Left colon (tissue), 2 donors: ENCODE data around the gene KRTAP20-1. TPM values are rescaled to one million over a fixed set of nuclear protein-coding genes. Genes with fewer than 3 reads are reported as not detected.

Source experiments
- ATAC-seq: fragments of 200-7000 bp; cut with Tn5 transposase; one replicate; pipeline ENCODE4 v1.9.1; 2020; ENCODE audit warnings: mild to moderate bottlenecking, moderate library complexity
- DNase-seq, 2 donors: peaks; one replicate each; pipeline ENCODE4 v3.0.0-alpha.2; 2020
- intact Hi-C, 2 donors: fragments of 100-400 bp; cut with DNase I in 1 of 2; cut with micrococcal nuclease in 1 of 2; formaldehyde crosslinking; loops; one replicate each; pipeline versions ENCODE4 v1.11.2 to v1.14.0; 2022; cut with DNase I, micrococcal nuclease
- long read RNA-seq: library from polyadenylated mRNA; unstranded; transcript quantifications from one replicate; pipeline ENCODE4 v2.0.0, GENCODE V29; 2021
- total RNA-seq, 2 donors: library from RNA; stranded (reverse); fragmentation: NEBNext Ultra II Directional; extraction: Animal tissue kit (Norgen Biotek cat#: 25700); gene quantifications; one replicate each; pipeline ENCODE4 v1.2.1, GENCODE V29; 2021
- donor health status: DM: no; HTN: no; CAD: no.
- donor health status: DM: yes; HTN: yes; CAD: no.

Gene KRTAP20-1
- not detected for total RNA-seq
- long read RNA-seq: 0 reads

DNA sequence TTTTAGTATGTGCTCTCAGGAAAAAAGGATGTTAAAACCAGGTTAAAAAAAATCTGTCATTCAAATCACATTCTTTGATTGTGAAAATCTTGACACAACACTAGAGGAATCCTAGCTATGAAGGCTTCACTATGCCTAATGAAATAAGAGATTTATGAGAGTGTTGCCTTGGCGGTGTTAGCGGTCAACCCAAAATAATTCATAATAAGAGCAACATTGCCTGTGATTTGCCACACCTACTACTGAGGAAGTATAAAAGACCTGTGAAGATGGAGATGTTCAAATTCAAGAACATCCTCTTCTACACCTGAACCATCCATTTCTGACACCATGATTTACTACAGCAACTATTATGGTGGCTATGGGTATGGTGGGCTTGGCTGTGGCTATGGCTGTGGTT is at the start of gene KRTAP20-1:
TSS of gene KRTAP20-1 (plus strand) at position 301 of the 400 bp plus-strand sequence. CDS start at position 331, 30 bp downstream.
- ATAC-seq (no peak), DNase-seq (no peak)
- intact Hi-C loops: no loop called here

GRCh38 chr21:30567617-30568016 is 48.6 kb upstream of the KRTAP20-1 start:
- ATAC-seq: no peak
- intact Hi-C loops: no loop called here
- no peak for DNase-seq

DNA sequence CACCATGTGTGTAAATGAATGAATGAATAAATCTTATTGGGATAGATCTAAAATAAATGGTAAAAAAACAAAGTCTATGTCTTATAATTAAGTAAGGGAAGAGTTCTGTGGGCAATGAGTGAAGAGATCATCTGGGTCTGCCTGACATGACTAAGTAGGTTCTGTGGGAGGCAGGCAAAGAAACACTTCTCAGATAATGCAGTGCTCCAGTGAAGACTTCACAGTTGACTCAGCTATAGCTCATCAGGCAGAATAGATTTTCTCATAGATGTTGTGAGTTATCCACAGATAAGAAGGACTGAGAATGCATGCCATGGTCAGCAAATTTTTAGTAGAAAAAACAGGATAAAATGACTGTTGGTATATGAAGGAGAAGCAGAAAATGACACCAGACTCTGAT is 38.5 kb upstream of the KRTAP20-1 start:
- ATAC-seq (no peak), DNase-seq (no peak)
- intact Hi-C loops: no loop called here

GRCh38 chr21:30579346-30579745 is 36.9 kb upstream of the KRTAP20-1 start:
- no peak for DNase-seq
- intact Hi-C loops: no loop called here
- ATAC-seq: no peak

DNA sequence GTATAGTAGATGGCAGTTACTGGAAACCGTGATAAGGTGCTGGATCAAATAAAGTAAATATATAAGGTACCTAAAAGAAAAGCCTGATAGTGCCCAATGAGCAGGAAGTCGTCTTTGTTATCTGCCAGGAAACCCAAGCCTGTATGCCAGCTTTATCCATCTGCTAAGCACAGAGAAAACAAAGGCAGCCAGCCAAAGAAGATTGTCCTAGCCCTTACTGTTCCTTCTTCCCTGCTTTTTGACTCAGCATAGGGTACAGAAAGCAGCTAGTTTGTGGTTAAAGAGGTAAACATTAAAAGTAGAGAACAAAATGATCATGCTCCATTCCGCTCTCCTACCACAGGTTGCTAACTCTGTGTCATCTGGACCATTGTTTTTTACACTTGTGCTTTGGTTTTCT is 36.1 kb upstream of the KRTAP20-1 start:
- ATAC-seq (no peak), DNase-seq (no peak)
- intact Hi-C loops: no loop called here

DNA sequence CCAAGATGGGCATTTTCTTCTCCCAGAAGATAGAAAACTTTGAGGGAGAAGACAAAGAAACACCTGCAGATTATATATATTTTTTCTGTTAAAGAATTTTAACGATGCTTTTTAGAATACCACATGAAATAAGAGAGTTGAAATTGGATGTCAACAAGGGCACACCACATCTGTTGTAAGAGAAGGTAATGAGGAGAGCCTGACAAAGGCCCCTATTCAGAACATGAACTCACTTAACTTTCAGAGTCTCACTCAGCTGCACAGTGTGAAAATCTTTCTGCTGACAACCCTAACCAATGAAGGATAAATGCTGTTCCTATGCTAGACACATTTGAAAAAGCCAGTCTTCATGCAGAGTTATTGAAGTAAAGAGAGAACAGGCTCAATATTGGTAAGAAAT is 33.4 kb upstream of the KRTAP20-1 start:
- no peak for DNase-seq
- intact Hi-C loops: no loop called here
- no peak for ATAC-seq

DNA sequence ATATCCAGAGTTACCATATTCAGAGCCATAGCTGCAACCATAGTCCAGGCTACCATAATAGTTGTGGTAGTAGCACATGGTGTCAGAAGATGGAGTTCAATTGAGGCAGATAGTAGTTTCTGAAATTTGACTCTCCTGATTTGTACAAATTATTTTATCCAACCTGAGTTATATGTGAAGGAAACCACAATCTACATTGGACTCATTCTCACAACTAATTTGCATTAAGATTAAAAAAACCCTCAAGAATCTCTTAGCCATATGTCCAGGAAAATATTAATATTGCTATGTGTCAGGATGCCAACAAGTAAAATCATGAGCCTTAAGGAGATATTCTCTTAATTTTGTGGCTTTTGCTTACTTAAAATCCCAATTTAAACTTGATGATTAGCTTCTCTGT is 25.9 kb upstream of the KRTAP20-1 start, which contains the start of gene KRTAP22-2:
TSS of gene KRTAP22-2 (minus strand) at position 101 of the 400 bp plus-strand sequence.
- intact Hi-C loops: no loop called here
- ATAC-seq: no peak
- DNase-seq: no peak

- DNase-seq: no peak
- ATAC-seq: no peak
- intact Hi-C loops: no loop called here
Observed at GRCh38 chr21:30592140-30592539, 24.1 kb upstream of the KRTAP20-1 start, which contains the start of gene KRTAP6-3. Gene KRTAP6-3, plus strand, starts transcription at chr21:30592440. Its CDS starts 6 bp downstream, at chr21:30592446.

DNA sequence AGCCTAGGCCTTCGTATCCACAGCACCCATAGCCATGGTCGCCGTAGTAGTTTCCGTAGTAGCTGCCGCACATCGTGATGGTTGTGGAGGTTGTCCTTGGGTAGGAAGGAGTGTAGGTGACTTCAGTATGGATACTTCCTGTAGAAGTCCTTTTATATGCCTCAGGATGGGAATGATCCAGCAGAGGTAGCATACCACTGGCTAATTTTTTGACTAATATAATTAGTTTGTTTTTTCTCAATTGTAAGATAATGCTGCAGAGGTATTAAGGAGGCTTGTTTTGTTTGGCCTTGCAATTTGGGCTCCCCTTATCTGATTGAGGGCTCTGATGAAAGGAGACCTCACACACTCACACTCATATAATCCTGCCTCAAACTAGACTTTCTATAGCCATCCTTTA is 17.4 kb upstream of the KRTAP20-1 start, which contains the start of gene KRTAP6-2:
TSS of gene KRTAP6-2 (minus strand) at position 101 of the 400 bp plus-strand sequence. CDS start at position 73, 28 bp downstream.
- DNase-seq: no peak
- intact Hi-C loops: no loop called here
- ATAC-seq: no peak

DNA sequence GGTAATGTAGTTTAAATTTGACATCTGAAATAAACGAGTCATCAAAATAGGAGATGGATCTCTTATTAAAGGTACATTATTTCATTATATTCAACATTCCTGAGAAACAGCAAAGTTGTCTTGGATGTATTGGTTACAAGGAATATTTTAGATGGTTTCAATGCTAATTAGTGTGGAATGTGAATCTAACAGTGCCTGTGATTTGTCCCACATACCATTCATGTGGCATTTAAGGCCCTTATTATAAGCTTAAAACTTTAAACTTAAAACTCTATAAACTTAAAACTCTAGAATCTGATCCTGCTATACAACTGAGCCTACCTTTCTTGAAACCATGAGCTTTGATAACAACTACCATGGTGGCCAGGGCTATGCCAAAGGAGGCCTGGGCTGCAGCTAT is 15.4 kb upstream of the KRTAP20-1 start, which contains the start of gene KRTAP22-1:
TSS of gene KRTAP22-1 (plus strand) at position 301 of the 400 bp plus-strand sequence.
- no peak for ATAC-seq
- intact Hi-C loops: no loop called here
- no peak for DNase-seq

DNA sequence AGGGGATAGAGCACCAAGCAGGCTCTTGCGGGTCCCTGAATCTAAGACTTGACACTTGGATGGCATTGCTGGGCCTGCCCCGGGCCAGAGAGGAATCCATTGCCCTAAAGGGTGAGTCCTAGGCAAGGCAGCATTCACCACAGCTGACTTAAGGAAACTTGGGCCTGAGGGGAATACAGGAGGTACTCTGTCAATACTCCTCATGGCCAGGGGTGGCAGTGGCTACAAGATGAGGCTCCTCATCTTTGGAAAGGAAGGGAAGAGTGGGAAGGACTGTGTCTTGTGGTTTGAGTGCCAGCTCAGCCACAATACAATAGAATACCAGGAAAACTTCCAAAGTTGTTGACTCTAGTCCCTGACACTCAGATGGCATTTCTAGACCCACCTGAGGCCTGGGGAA is 10.3 kb upstream of the KRTAP20-1 start:
- DNase-seq (no peak), ATAC-seq (no peak)
- intact Hi-C loops: no loop called here

GRCh38 chr21:30612132-30612531 is 4.1 kb upstream of the KRTAP20-1 start:
- DNase-seq (no peak), ATAC-seq (no peak)
- intact Hi-C loops: no loop called here

DNA sequence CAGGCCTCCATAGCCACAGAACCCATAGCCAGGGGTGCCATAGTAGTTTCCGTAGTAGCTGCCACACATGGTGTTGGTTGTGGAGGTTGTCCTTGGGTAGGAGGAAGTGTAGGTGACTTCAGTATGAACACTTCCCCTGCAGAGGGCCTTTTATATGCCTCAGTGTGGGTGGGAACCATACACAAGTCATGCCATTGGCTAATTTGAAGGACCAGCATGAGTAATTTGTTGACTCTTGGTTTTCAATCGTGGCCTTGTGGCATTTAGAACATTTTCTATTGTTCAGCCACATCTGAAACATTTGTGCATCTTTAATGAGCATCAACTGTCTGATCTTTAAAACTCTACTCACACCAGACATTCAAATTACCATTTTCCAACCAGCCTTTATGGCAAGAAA is 2.4 kb upstream of the KRTAP20-1 start, which contains the start of gene KRTAP6-1:
TSS of gene KRTAP6-1 (minus strand) at position 95 of the 400 bp plus-strand sequence. CDS start at position 69, 26 bp downstream.
- no peak for ATAC-seq
- intact Hi-C loops: no loop called here
- DNase-seq: no peak

DNA sequence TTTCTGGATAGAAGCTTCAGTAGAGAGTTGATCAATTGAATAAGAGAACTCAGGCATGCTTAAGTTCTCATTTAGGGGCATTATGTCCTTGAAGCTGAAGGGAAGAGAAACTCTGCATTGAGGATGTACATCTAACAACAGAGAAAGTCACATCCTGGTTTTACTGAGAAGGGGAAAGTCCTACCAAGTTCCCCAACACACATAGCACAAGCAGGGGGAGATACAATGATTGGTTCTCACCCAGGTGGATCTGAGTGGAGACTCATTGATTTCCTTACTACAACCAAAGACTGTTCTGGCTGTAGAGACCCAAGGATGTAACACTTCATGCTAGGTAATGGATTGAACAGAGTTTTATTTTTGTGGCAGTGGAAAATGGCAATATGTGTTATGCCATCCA is 1.0 kb upstream of the KRTAP20-1 start:
- intact Hi-C loops: no loop called here
- ATAC-seq: no peak
- no peak for DNase-seq

- intact Hi-C loops: no loop called here
- no peak for ATAC-seq
- DNase-seq: no peak
Observed at GRCh38 chr21:30620080-30620479, 3.9 kb downstream of the KRTAP20-1 start.

GRCh38 chr21:30620522-30620921 is 4.3 kb downstream of the KRTAP20-1 start, which contains the start of gene KRTAP20-4:
Gene KRTAP20-4, plus strand, starts transcription at chr21:30620627.
- ATAC-seq: no peak
- no peak for DNase-seq
- intact Hi-C loops: no loop called here

GRCh38 chr21:30623362-30623761 is 7.1 kb downstream of the KRTAP20-1 start:
- no peak for DNase-seq
- ATAC-seq: no peak
- intact Hi-C loops: no loop called here

DNA sequence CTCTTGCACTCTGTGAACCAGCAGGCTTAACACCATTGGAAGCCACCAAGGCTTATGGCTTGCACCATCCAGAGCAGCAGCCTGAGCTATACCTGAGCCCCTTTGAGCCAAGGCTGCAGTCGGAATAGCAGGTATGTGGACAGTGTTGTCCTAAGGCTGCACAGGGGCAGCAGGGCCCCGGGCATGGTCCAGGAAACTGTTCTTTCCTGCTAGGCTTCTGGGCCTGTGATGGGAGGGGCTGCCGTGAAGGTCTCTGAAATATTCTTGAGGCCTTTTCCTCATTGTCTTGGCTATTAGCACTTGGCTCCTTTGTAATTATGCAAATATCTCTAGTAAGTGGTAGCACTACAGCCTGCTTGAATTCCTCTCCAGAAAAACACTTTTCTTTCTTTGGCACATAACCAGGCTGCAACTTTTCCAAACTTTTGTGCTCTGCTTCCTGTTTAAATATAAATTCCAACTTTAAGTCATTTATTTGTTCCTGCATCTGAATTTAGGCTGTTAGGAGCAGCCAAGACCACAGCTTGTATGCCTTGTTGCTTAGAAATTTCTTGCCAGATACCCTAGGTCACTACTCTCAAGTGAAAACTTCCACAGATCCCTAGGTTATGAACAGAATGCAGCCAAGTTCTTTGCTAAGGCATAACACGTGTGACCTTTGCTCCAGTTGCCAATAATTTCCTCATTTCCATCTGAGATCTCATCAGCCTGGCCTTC is 9.4 kb downstream of the KRTAP20-1 start:
- ATAC-seq: no peak
- no peak for DNase-seq
- intact Hi-C loops: no loop called here

DNA sequence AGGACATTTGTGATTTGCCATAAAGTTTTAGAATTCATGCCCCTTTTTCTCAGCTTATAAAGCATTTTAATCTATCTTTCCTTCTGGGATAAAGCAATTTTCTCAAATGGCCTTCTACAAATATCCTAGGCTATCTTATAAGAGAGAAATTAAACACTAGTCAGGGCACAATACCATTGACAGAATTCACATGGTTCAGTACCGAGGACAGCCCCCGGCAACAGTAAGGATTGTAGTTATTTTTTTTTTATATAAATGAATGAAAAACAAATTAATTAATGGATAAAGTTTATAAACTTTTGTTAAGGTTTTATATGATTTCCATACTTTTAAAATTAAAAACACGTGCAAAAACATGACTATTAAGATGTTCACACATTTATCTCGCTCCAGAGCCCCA is 11.9 kb downstream of the KRTAP20-1 start:
- intact Hi-C loops: no loop called here
- no peak for ATAC-seq
- no peak for DNase-seq

- intact Hi-C loops: no loop called here
- ATAC-seq: no peak
- no peak for DNase-seq
Observed at GRCh38 chr21:30629200-30629599, 13.0 kb downstream of the KRTAP20-1 start.

GRCh38 chr21:30634906-30635305 is 18.7 kb downstream of the KRTAP20-1 start, which contains the start of gene KRTAP20-2:
Gene KRTAP20-2, plus strand, starts transcription at chr21:30635206. Its CDS starts 58 bp downstream, at chr21:30635264.
- no peak for DNase-seq
- intact Hi-C loops: no loop called here
- no peak for ATAC-seq
